Testis (tissue), 3 donors: ENCODE results near the gene ZNF397. TPM values are rescaled to one million over a fixed set of nuclear protein-coding genes. Genes with fewer than 3 reads are reported as not detected.

Experiments used
- DNase-seq: peaks from one replicate; pipeline ENCODE4 v3.0.0-alpha.2; 2019
- H3K27ac ChIP-seq, 2 donors: fragments of 200-600 bp; sonication (generic); one replicate each; pipeline ENCODE4 v1.5.1; 2019
- H3K27me3 ChIP-seq: fragments of 200-600 bp; sonication (generic); one replicate; pipeline ENCODE4 v1.5.1; 2019
- H3K36me3 ChIP-seq: fragments of 200-600 bp; sonication (generic); one replicate; pipeline ENCODE4 v1.5.1; 2017; ENCODE audit warnings: low read depth; ENCODE audit errors: missing control alignments
- H3K4me1 ChIP-seq: fragments of 200-600 bp; sonication (generic); one replicate; pipeline ENCODE4 v1.5.1; 2019
- H3K4me3 ChIP-seq, 2 donors: fragments of 200-600 bp; sonication (generic); one replicate each; pipeline ENCODE4 v1.5.1; 2017 to 2019
- H3K9me3 ChIP-seq: fragments of 200-600 bp; sonication (generic); one replicate; pipeline ENCODE4 v1.5.1; 2017
- POLR2A ChIP-seq: fragments of 450-650 bp; IDR thresholded peaks from one replicate; pipeline ENCODE4 v1.6.1; 2017; ENCODE audit warnings: antibody characterized with exemption, mild to moderate bottlenecking, moderate library complexity
- WGBS, 2 donors: methylation state at CpG; one replicate each; pipeline ENCODE4 v1.1.5; 2018; 5-methylcytosine and 5-hydroxymethylcytosine counted together
- intact Hi-C: fragments of 100-400 bp; cut with DNase I; formaldehyde crosslinking; loops from one replicate; pipeline ENCODE4 v1.15.1; 2023; ENCODE audit warnings: low total_unique reads
- polyA plus RNA-seq: library from polyadenylated mRNA; stranded (reverse); fragments of 350-450 nt; fragmentation: Illumina TruSeq; extraction: RNeasy Lipid Tissue Mini Kit (QIAGEN cat#74804); gene quantifications from one replicate; pipeline ENCODE4 v1.2.3, GENCODE V29; 2014; ENCODE audit warnings: low read depth, low replicate concordance; ENCODE audit not compliant: insufficient read depth
- total RNA-seq, 2 donors: library from RNA; depleted of rRNA; stranded (reverse); fragments of >200 nt; gene quantifications; one replicate each; pipeline ENCODE4 v1.2.3, GENCODE V29; 2016
- TF ChIP-seq, protein P1 (sequence below), 3 experiments: fragments of 450-650 bp in 2 of 3; fragments of 200-600 bp in 1 of 3; sonication (generic) in 1 of 3; IDR thresholded peaks; one replicate each; pipeline ENCODE4 v1.5.1; 2016 to 2019; ENCODE audit warnings: antibody characterized with exemption in 3 of 3, mild to moderate bottlenecking in 2 of 3, moderate library complexity in 1 of 3

The ZNF397 gene
- total and polyA plus RNA-seq, 3 donors from 2014 or later, result 21.6 to 36.6 (median 32.2) TPM

DNA sequence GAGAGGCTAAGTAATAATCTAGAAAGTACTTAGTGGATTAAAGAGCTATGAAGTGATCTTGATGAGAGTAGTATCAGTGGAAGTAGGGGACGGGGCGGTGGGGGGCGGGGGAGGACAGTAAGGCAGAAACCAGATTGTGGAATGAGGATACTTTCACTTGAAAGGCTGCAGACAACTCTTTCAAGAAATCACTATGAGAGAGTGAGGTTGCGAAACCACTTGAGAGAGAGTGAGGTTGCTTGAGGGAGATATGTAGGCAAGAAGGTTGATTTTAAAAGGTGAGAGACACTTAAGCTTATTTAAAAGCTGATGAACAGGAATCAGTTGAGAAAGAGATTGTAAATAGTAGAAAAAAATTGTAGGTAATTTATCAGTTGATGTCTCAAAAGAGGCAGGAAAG is 3.8 kb downstream of the ZNF397 start:
- DNase-seq, result no peak
- Histone ChIP-seq H3K4me3 (no peak overlapping the region), H3K4me1 (peaks cover 9% of the 10 kb centered on the region), H3K9me3 (no peaks in the 10 kb centered on the region), H3K27ac (no peak overlapping the region), H3K27me3 (no peaks in the 10 kb centered on the region), H3K36me3 (no peaks in the 10 kb centered on the region)
- intact Hi-C loops, result no loop called here
- no peak for TF ChIP-seq POLR2A
- TF ChIP-seq, protein P1, sequence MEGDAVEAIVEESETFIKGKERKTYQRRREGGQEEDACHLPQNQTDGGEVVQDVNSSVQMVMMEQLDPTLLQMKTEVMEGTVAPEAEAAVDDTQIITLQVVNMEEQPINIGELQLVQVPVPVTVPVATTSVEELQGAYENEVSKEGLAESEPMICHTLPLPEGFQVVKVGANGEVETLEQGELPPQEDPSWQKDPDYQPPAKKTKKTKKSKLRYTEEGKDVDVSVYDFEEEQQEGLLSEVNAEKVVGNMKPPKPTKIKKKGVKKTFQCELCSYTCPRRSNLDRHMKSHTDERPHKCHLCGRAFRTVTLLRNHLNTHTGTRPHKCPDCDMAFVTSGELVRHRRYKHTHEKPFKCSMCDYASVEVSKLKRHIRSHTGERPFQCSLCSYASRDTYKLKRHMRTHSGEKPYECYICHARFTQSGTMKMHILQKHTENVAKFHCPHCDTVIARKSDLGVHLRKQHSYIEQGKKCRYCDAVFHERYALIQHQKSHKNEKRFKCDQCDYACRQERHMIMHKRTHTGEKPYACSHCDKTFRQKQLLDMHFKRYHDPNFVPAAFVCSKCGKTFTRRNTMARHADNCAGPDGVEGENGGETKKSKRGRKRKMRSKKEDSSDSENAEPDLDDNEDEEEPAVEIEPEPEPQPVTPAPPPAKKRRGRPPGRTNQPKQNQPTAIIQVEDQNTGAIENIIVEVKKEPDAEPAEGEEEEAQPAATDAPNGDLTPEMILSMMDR (IDR thresholded peaks at IDR 0.05), result no peak
- 91 to 97% methylated on average over 4 of the region's 4 CpGs for WGBS, 2 donors

DNA sequence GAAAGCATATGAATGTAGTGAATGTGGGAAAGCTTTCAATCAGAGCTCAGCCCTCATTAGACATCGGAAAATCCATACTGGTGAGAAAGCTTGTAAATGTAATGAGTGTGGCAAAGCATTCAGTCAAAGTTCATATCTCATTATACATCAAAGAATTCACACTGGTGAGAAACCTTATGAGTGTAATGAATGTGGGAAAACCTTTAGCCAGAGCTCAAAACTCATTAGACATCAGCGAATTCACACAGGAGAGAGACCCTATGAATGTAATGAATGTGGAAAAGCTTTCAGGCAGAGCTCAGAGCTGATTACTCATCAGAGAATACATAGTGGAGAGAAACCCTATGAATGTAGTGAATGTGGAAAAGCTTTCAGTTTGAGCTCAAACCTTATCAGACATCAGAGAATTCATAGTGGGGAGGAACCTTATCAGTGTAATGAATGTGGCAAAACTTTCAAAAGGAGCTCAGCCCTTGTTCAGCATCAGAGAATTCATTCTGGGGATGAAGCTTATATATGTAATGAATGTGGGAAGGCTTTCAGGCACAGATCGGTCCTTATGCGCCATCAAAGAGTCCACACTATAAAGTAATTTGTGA is 5.0 kb downstream of the ZNF397 start:
- H3K27me3 ChIP-seq, result no peaks in the 10 kb centered on the region

DNA sequence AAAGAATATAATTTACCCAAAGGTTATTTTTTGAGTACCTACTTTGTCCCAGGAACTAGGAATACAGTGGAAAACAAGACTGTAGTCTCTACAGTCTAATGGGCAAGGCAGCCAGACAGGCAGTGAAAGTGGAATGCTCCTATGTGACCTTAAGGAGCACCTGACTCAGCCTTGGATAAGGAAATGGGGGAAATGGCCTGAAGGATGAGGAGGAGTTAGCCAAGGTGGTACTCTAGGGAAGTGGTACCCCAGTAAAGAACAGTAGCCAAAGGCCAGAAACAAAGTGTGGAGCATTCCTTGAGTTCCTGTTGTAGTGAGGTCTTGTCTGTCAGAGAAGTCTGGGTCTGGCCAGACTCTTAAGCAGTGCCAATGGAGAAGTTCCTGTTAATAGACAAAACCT is 6.0 kb downstream of the ZNF397 start:
- no peaks in the 10 kb centered on the region for H3K9me3 ChIP-seq
- no peaks in the 10 kb centered on the region for H3K27me3 ChIP-seq
- H3K27ac ChIP-seq, result no peak overlapping the region
- H3K4me3 ChIP-seq, result no peak overlapping the region
- peaks cover 8% of the 10 kb centered on the region for H3K4me1 ChIP-seq
- intact Hi-C loops, result no loop called here
- no peak for TF ChIP-seq POLR2A
- TF ChIP-seq, protein P1 (IDR thresholded peaks at IDR 0.05), result no peak
- H3K36me3 ChIP-seq, result no peaks in the 10 kb centered on the region
- DNase-seq, result no peak

More for the DNA sequence above, 5.0 kb downstream of the ZNF397 start:
- no peak for DNase-seq
- H3K4me1 ChIP-seq, result peaks cover 9% of the 10 kb centered on the region
- no peaks in the 10 kb centered on the region for H3K36me3 ChIP-seq
- WGBS, 2 donors, result 95 to 96% methylated on average over 4 of the region's 4 CpGs
- H3K27ac ChIP-seq, result no peak overlapping the region
- no peak for TF ChIP-seq POLR2A
- TF ChIP-seq, protein P1 (IDR thresholded peaks at IDR 0.05), result no peak
- intact Hi-C loops, result no loop called here
- H3K4me3 ChIP-seq, result no peak overlapping the region
- no peaks in the 10 kb centered on the region for H3K9me3 ChIP-seq

DNA sequence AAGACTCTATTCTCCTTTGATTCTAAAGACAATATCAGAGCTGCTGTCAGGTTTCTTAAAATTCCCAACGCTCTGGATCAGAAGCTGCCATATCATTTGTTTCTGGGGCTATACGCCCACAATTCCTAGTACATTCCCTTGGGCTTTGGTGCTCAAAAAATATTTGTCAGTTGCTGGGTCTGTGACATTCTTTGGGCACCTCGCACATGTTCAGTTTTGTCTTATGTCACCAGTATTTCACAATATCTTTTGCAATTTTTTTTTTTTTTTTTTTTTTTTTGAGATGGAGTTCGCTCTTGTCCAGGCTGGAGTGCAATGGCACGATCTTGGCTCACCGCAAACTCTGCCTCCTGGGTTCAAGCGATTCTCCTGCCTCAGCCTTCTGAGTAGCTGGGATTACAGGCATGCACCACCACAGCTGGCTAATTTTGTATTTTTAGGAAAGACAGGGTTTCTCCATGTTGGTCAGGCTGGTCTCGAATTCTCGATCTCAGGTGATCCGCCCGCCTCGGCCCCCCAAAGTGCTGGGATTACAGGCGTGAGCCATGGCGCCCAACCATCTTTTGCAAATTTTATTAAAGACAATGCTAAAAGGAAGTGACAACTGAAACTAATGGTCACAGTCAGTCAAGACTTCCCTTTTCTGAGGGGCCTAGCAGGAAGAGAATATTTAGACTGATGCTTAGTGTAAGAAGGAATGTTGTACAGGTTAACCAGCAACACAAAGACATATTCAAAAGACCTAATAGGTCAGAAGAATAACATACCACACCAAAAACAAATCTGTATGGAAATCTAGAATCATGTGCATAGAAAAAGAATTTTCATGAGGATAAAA is 6.8 kb downstream of the ZNF397 start:
- Histone ChIP-seq H3K4me1 (no peaks in the 10 kb centered on the region), H3K27me3 (no peaks in the 10 kb centered on the region), H3K36me3 (no peaks in the 10 kb centered on the region), H3K9me3 (no peaks in the 10 kb centered on the region), H3K4me3 (no peak overlapping the region), H3K27ac (no peak overlapping the region)
- DNase-seq, result no peak
- intact Hi-C loops, result no loop called here
- TF ChIP-seq, protein P1 (IDR thresholded peaks at IDR 0.05), result no peak
- WGBS, 2 donors, result 95 to 97% methylated on average over 14 of the region's 14 CpGs
